Adrenal gland (tissue), 12 donors: ENCODE data around the gene AOC2. TPM values are rescaled to one million over a fixed set of nuclear protein-coding genes. Genes with fewer than 3 reads are reported as not detected.

Experiments used
- DNase-seq, 7 donors: peaks; one replicate each; pipeline ENCODE4 v3.0.0-alpha.2; 2019 to 2020
- H3K27ac ChIP-seq, 5 donors: fragments of 200-600 bp; sonication (generic) in 4 of 5; 1 replicate in 3 of 5; 2 replicates in 2 of 5; pipeline versions ENCODE4 v1.5.1 to v1.8.0; 2016 to 2020; ENCODE audit warnings: mild to moderate bottlenecking in 1 of 5
- H3K27me3 ChIP-seq: fragments of 200-600 bp; 2 replicates; pipeline ENCODE4 v1.8.0; 2021
- H3K36me3 ChIP-seq, 2 donors: fragments of 200-600 bp; replicated peaks in 1 of 2; 1 replicate in 1 of 2; 2 replicates in 1 of 2; pipeline versions ENCODE4 v1.5.1 to v1.8.0; 2018 to 2022
- H3K4me1 ChIP-seq, 2 donors: fragments of 200-600 bp; replicated peaks in 1 of 2; 1 replicate in 1 of 2; 2 replicates in 1 of 2; pipeline versions ENCODE4 v1.5.1 to v1.8.0; 2018 to 2021
- H3K4me3 ChIP-seq, 4 donors: fragments of 200-600 bp; sonication (generic) in 3 of 4; one replicate each; pipeline ENCODE4 v1.5.1; 2016 to 2018
- H3K9me3 ChIP-seq, 3 donors: fragments of 200-600 bp; sonication (generic) in 1 of 3; replicated peaks in 1 of 3; 1 replicate in 2 of 3; 2 replicates in 1 of 3; pipeline versions ENCODE4 v1.5.1 to v1.8.0; 2016 to 2021
- POLR2A ChIP-seq, 2 donors: fragments of 450-650 bp; IDR thresholded peaks; one replicate each; pipeline ENCODE4 v1.6.1; 2017; ENCODE audit warnings: antibody characterized with exemption in 2 of 2, mild to moderate bottlenecking in 2 of 2, moderate library complexity in 1 of 2
- WGBS, 4 donors: extraction: QIAGEN DNeasy Blood & Tissue Kit in 2 of 4; methylation state at CpG; one replicate each; pipeline versions ENCODE4 v1.1.5 to v1.1.7; 2013 to 2017; 5-methylcytosine and 5-hydroxymethylcytosine counted together
- intact Hi-C, 2 donors: fragments of 100-400 bp; cut with DNase I; formaldehyde crosslinking; loops; one replicate each; pipeline versions ENCODE4 v1.14.1 to v1.15.0; 2022 to 2023
- polyA plus RNA-seq, 3 donors: library from polyadenylated mRNA; stranded (reverse); fragments of 200-250 nt in 2 of 3; fragments of 350-450 nt in 1 of 3; fragmentation: Illumina TruSeq in 1 of 3; extraction: RNeasy Lipid Tissue Mini Kit (QIAGEN cat#74804) in 1 of 3; gene quantifications; one replicate each; pipeline ENCODE4 v1.2.3, GENCODE V29; 2013 to 2014
- total RNA-seq, 9 donors: library from RNA; depleted of rRNA in 4 of 9; stranded (reverse); fragments of >200 nt in 4 of 9; fragments of 120-200 nt in 1 of 9; fragmentation: NEBNext Ultra II Directional in 1 of 9; extraction: Animal tissue kit (Norgen Biotek cat#: 25700) in 1 of 9; gene quantifications; one replicate each; pipeline versions ENCODE4 v1.1.0 to v1.2.4, GENCODE V29; 2013 to 2023
- TF ChIP-seq, protein P1 (sequence below), 6 experiments: fragments of 450-650 bp in 4 of 6; fragments of 200-600 bp in 2 of 6; sonication (generic) in 1 of 6; IDR thresholded peaks; 1 replicate in 5 of 6; 2 replicates in 1 of 6; pipeline versions ENCODE4 v1.5.1 to v1.8.0; 2016 to 2021; ENCODE audit warnings: antibody characterized with exemption in 6 of 6, mild to moderate bottlenecking in 2 of 6, moderate library complexity in 1 of 6
- donor health status: healthy with polysubstance abuse.
- donor health status: Bipolar disorder and iron deficiency.
- donor health status: DM: yes; HTN: yes; CAD: no.
- donor health status: DM: no; HTN: no; CAD: no.
- donor health status: DM: no; HTN: no; CAD: no.
- donor health status: DM: yes; HTN: yes; CAD: no.

Gene AOC2
- total and polyA plus RNA-seq, 12 donors: 0.60 to 2.2 (median 1.4) TPM

DNA sequence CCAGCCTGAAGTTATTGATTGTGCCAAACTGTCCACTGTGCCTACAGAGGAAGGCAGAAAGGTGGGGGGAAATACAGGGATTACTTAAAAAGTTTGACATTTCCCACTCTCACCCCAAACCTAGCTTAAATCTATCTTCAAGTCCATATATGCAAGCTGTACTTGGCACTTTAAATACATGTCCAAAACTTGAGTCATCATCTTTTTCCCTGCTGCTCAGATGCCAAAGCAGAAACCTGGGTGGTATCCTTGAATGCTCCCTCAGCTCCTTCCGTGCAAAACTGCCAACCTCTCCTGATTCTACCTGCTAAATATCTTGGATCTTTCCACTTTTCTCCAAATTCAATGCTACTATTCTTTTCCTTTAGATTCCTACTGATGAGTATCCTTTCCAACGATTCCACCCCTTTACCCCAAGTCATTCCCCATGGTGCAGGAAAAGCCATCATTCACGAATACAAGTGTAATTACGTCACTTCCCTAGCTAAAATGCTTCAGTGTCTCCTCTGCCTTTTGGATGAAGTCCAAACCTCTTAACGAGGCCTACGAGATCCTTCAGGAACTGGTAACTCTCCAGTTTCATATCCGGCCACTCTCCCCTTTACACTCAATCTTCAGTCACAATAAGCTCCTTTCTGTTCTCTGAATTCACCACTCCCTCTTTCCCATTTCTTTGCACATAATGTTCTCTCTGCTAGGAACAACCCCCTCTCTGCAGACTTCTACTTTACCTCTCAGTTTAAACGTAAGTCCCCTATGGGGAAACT, 29.6 kb upstream of the AOC2 start:
- 62 to 69% (median 66%) methylated on average over 8 of the region's 8 CpGs for WGBS, 4 donors
- peaks cover 0 to 94% of the 10 kb centered on the region in 2 donors for H3K36me3 ChIP-seq
- DNase-seq: no peak
- H3K9me3 ChIP-seq: no peaks in the 10 kb centered on the region
- intact Hi-C loops: no loop called here
- H3K27ac ChIP-seq: peak overlapping the region in 2 of 5 donors; percentile 17 to 21
- no peak overlapping the region for H3K4me3 ChIP-seq
- H3K27me3 ChIP-seq: no peaks in the 10 kb centered on the region
- TF ChIP-seq, protein P1, sequence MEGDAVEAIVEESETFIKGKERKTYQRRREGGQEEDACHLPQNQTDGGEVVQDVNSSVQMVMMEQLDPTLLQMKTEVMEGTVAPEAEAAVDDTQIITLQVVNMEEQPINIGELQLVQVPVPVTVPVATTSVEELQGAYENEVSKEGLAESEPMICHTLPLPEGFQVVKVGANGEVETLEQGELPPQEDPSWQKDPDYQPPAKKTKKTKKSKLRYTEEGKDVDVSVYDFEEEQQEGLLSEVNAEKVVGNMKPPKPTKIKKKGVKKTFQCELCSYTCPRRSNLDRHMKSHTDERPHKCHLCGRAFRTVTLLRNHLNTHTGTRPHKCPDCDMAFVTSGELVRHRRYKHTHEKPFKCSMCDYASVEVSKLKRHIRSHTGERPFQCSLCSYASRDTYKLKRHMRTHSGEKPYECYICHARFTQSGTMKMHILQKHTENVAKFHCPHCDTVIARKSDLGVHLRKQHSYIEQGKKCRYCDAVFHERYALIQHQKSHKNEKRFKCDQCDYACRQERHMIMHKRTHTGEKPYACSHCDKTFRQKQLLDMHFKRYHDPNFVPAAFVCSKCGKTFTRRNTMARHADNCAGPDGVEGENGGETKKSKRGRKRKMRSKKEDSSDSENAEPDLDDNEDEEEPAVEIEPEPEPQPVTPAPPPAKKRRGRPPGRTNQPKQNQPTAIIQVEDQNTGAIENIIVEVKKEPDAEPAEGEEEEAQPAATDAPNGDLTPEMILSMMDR (IDR thresholded peaks at IDR 0.05): no peak
- TF ChIP-seq POLR2A (IDR thresholded peaks at IDR 0.05): no peak
- no peaks in the 10 kb centered on the region for H3K4me1 ChIP-seq

DNA sequence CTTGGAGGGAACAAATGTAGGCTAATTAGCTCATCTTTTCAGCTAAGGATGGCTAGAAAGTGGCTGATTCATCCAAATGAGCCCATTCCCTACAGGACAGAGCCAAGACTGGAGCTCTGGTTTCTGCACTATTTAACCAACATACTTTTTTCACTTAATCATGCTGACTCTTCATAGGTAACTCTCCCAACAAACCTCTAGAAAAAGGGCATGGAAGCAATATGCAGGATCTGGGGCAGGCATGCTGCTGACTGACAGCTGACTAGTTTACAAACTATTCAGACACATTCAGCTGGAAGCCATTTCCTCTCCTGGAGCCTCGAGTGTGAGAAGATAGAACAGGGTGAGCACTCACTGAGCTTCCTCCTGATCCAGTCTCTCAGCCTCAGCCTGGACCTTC, 26.5 kb upstream of the AOC2 start:
- H3K4me3 ChIP-seq: no peak overlapping the region
- H3K27me3 ChIP-seq: no peaks in the 10 kb centered on the region
- no peak overlapping the region for H3K27ac ChIP-seq
- H3K9me3 ChIP-seq: no peaks in the 10 kb centered on the region
- peaks cover 0 to 97% of the 10 kb centered on the region in 2 donors for H3K36me3 ChIP-seq
- 64 to 86% (median 70%) methylated on average over 1 of the region's 1 CpG for WGBS, 4 donors
- H3K4me1 ChIP-seq: peaks cover 2 to 8% of the 10 kb centered on the region in 2 donors
- no peak for DNase-seq
- TF ChIP-seq POLR2A (IDR thresholded peaks at IDR 0.05): no peak
- TF ChIP-seq, protein P1 (IDR thresholded peaks at IDR 0.05): no peak
- intact Hi-C loops: no loop called here

DNA sequence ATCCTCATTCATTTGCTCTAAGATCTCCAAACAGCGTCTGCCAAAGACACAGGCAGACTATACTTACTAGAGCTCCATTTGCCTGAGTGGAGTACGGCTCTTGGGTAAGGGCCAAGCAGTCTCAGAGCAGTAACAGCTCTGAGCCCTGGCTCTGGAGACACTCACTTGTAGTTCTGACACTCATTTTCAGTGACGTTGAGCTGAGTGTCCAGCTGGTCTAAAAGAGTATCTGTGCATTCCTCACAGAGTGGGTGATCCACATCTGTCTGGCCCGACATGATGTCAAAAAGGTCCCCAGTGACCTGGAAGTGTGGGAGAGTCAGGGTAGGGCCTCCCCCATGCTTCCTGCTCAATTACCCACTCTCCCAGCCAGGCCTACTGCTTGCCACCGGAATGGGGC, 26.0 kb upstream of the AOC2 start:
- H3K27ac ChIP-seq: no peak overlapping the region
- intact Hi-C loops: no loop called here
- no peaks in the 10 kb centered on the region for H3K9me3 ChIP-seq
- 80 to 96% (median 86%) methylated on average over 2 to 5 of the region's 5 CpGs for WGBS, 4 donors
- no peak overlapping the region for H3K4me3 ChIP-seq
- DNase-seq: no peak
- peaks cover 7 to 13% of the 10 kb centered on the region in 2 donors for H3K4me1 ChIP-seq
- H3K36me3 ChIP-seq: peaks cover 0 to 92% of the 10 kb centered on the region in 2 donors
- TF ChIP-seq, protein P1 (IDR thresholded peaks at IDR 0.05): no peak
- TF ChIP-seq POLR2A (IDR thresholded peaks at IDR 0.05): no peak
- no peaks in the 10 kb centered on the region for H3K27me3 ChIP-seq

DNA sequence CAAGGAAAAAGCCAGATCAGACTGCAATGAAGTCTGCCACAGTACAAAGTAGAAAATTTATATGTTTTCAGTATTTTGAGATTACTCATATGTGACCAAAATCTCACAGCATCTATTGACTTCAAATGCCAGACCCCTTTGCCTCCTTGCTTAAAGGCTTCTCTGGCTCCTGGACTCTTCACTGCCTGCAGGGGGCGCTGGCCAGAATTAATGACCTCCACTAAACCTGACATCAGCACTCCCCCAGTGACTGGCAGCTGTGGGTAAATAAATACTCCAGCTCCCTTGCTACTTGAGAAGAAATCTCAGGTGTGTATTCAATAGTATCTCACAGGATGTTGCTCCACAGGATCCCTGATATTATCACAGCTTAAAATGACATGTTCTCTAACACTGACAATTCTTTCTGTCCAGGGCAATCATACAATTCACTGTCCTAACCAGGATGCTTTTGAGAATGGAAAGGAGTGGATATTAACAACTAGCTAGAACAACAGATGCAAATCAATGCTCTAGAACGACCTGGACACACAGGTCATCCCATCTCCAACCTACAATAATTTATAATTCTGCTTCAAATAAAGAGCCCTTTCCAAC, 24.3 kb upstream of the AOC2 start:
- intact Hi-C loops: loop anchor here (5.0 to 10.0 kb wide), 2 partner anchors 95 to 98 kb away; no protein-coding TSS in a partner anchor
- Histone ChIP-seq H3K4me3 (no peak overlapping the region), H3K27me3 (no peaks in the 10 kb centered on the region), H3K36me3 (peaks cover 0 to 76% of the 10 kb centered on the region in 2 donors), H3K27ac (no peak overlapping the region), H3K9me3 (no peaks in the 10 kb centered on the region), H3K4me1 (peaks cover 10 to 21% of the 10 kb centered on the region in 2 donors)
- no peak for TF ChIP-seq POLR2A (IDR thresholded peaks at IDR 0.05)
- TF ChIP-seq, protein P1 (IDR thresholded peaks at IDR 0.05): peak; percentile 16 to 57 (median 38)
- WGBS, 4 donors: 33 to 41% (median 35%) methylated on average over 2 of the region's 2 CpGs
- DNase-seq: peak in 5 of 7 donors; percentile 27 to 70 (median 61)
